Measurements from ENCODE around the gene HERPUD1.

The HERPUD1 gene

GRCh38 chr16:56910654-56911539, 21.0 kb upstream of the HERPUD1 start:
- Histone ChIP-seq H3K9me3 (ENCODE audit: control insufficient read depth, low read length) (no peaks in the 10 kb centered on the region), H3K36me3 (ENCODE audit: control insufficient read depth, insufficient read depth, low read length) (no peaks in the 10 kb centered on the region), H3K27ac (ENCODE audit: low read depth, low read length, severe bottlenecking) (peak overlapping the region; percentile 88), H3K4me1 (ENCODE audit: control insufficient read depth, insufficient read depth, low read length, poor library complexity, severe bottlenecking) (peaks cover 40% of the 10 kb centered on the region), H3K4me3 (ENCODE audit: extremely low read depth, insufficient read depth, low read length, poor library complexity, severe bottlenecking) (no peak overlapping the region)
- WGBS, 2 experiments (ENCODE audit: insufficient coverage in 2 of 2) = 90 to 97% methylated on average over 10 to 11 of the region's 12 CpGs

- no peaks in the 10 kb centered on the region for H3K9me3 ChIP-seq (ENCODE audit: control insufficient read depth, low read length)
- 75 to 79% methylated on average over 13 to 21 of the region's 22 CpGs for WGBS, 2 experiments (ENCODE audit: insufficient coverage in 2 of 2)
- no peak overlapping the region for H3K4me3 ChIP-seq (ENCODE audit: extremely low read depth, insufficient read depth, low read length, poor library complexity, severe bottlenecking)
- H3K36me3 ChIP-seq (ENCODE audit: control insufficient read depth, insufficient read depth, low read length) = no peaks in the 10 kb centered on the region
- peaks cover 40% of the 10 kb centered on the region for H3K4me1 ChIP-seq (ENCODE audit: control insufficient read depth, insufficient read depth, low read length, poor library complexity, severe bottlenecking)
- peak overlapping the region; percentile 88 for H3K27ac ChIP-seq (ENCODE audit: low read depth, low read length, severe bottlenecking)
These were observed 20.0 kb upstream of the HERPUD1 start for GRCh38 chr16:56911771-56912571.

- Histone ChIP-seq H3K27ac (ENCODE audit: low read depth, low read length, severe bottlenecking) (peak overlapping the region; percentile 88), H3K4me1 (ENCODE audit: control insufficient read depth, insufficient read depth, low read length, poor library complexity, severe bottlenecking) (peaks cover 40% of the 10 kb centered on the region), H3K9me3 (ENCODE audit: control insufficient read depth, low read length) (no peaks in the 10 kb centered on the region), H3K36me3 (ENCODE audit: control insufficient read depth, insufficient read depth, low read length) (no peaks in the 10 kb centered on the region), H3K4me3 (ENCODE audit: extremely low read depth, insufficient read depth, low read length, poor library complexity, severe bottlenecking) (no peak overlapping the region)
- WGBS, 2 experiments (ENCODE audit: insufficient coverage in 2 of 2) = 95 to 97% methylated on average over 10 to 13 of the region's 18 CpGs
These were observed 18.9 kb upstream of the HERPUD1 start for GRCh38 chr16:56912746-56913708.

- 70 to 83% methylated on average over 6 to 7 of the region's 7 CpGs for WGBS, 2 experiments (ENCODE audit: insufficient coverage in 2 of 2)
- Histone ChIP-seq H3K27ac (ENCODE audit: low read depth, low read length, severe bottlenecking) (no peak overlapping the region), H3K4me3 (ENCODE audit: extremely low read depth, insufficient read depth, low read length, poor library complexity, severe bottlenecking) (no peak overlapping the region), H3K36me3 (ENCODE audit: control insufficient read depth, insufficient read depth, low read length) (no peaks in the 10 kb centered on the region), H3K4me1 (ENCODE audit: control insufficient read depth, insufficient read depth, low read length, poor library complexity, severe bottlenecking) (peaks cover 32% of the 10 kb centered on the region), H3K9me3 (ENCODE audit: control insufficient read depth, low read length) (no peaks in the 10 kb centered on the region)
These were observed 17.0 kb upstream of the HERPUD1 start for GRCh38 chr16:56914896-56915295.

- WGBS, 2 experiments (ENCODE audit: insufficient coverage in 2 of 2) = 87 to 92% methylated on average over 11 to 12 of the region's 13 CpGs
- Histone ChIP-seq H3K4me1 (ENCODE audit: control insufficient read depth, insufficient read depth, low read length, poor library complexity, severe bottlenecking) (peaks cover 26% of the 10 kb centered on the region), H3K36me3 (ENCODE audit: control insufficient read depth, insufficient read depth, low read length) (no peaks in the 10 kb centered on the region), H3K27ac (ENCODE audit: low read depth, low read length, severe bottlenecking) (no peak overlapping the region), H3K4me3 (ENCODE audit: extremely low read depth, insufficient read depth, low read length, poor library complexity, severe bottlenecking) (no peak overlapping the region), H3K9me3 (ENCODE audit: control insufficient read depth, low read length) (no peaks in the 10 kb centered on the region)
These were observed 16.4 kb upstream of the HERPUD1 start for GRCh38 chr16:56915336-56916119.

- Histone ChIP-seq H3K36me3 (ENCODE audit: control insufficient read depth, insufficient read depth, low read length) (no peaks in the 10 kb centered on the region), H3K27ac (ENCODE audit: low read depth, low read length, severe bottlenecking) (no peak overlapping the region), H3K4me3 (ENCODE audit: extremely low read depth, insufficient read depth, low read length, poor library complexity, severe bottlenecking) (no peak overlapping the region), H3K4me1 (ENCODE audit: control insufficient read depth, insufficient read depth, low read length, poor library complexity, severe bottlenecking) (peaks cover 16% of the 10 kb centered on the region), H3K9me3 (ENCODE audit: control insufficient read depth, low read length) (no peaks in the 10 kb centered on the region)
- WGBS, 2 experiments (ENCODE audit: insufficient coverage in 2 of 2) = 88 to 96% methylated on average over 2 to 3 of the region's 5 CpGs
These were observed 15.2 kb upstream of the HERPUD1 start for GRCh38 chr16:56916571-56917403.

GRCh38 chr16:56918467-56919012, 13.4 kb upstream of the HERPUD1 start:
- 92 to 95% methylated on average over 12 of the region's 12 CpGs for WGBS, 2 experiments (ENCODE audit: insufficient coverage in 2 of 2)
- no peak overlapping the region for H3K4me3 ChIP-seq (ENCODE audit: extremely low read depth, insufficient read depth, low read length, poor library complexity, severe bottlenecking)
- H3K9me3 ChIP-seq (ENCODE audit: control insufficient read depth, low read length) = no peaks in the 10 kb centered on the region
- H3K36me3 ChIP-seq (ENCODE audit: control insufficient read depth, insufficient read depth, low read length) = no peaks in the 10 kb centered on the region
- H3K4me1 ChIP-seq (ENCODE audit: control insufficient read depth, insufficient read depth, low read length, poor library complexity, severe bottlenecking) = no peaks in the 10 kb centered on the region
- no peak overlapping the region for H3K27ac ChIP-seq (ENCODE audit: low read depth, low read length, severe bottlenecking)

- H3K36me3 ChIP-seq (ENCODE audit: control insufficient read depth, insufficient read depth, low read length) = no peaks in the 10 kb centered on the region
- H3K27ac ChIP-seq (ENCODE audit: low read depth, low read length, severe bottlenecking) = no peak overlapping the region
- WGBS, 2 experiments (ENCODE audit: insufficient coverage in 2 of 2) = 90 to 92% methylated on average over 7 to 11 of the region's 11 CpGs
- no peak overlapping the region for H3K4me3 ChIP-seq (ENCODE audit: extremely low read depth, insufficient read depth, low read length, poor library complexity, severe bottlenecking)
- H3K4me1 ChIP-seq (ENCODE audit: control insufficient read depth, insufficient read depth, low read length, poor library complexity, severe bottlenecking) = no peaks in the 10 kb centered on the region
- H3K9me3 ChIP-seq (ENCODE audit: control insufficient read depth, low read length) = no peaks in the 10 kb centered on the region
These were observed 12.7 kb upstream of the HERPUD1 start for GRCh38 chr16:56919099-56919800.

All from mesodermal cell (in vitro differentiated cells).